Measurements from ENCODE around the gene CNR1.

Gene CNR1

GRCh38 chr6:88164061-88164460 lies 2.1 kb downstream of the CNR1 start:
- Mint-ChIP-seq H3K27ac (no peak overlapping the region), H3K27me3 (peaks cover 44% of the 10 kb centered on the region), H3K4me1 (peaks cover 12% of the 10 kb centered on the region), H3K4me3 (no peak overlapping the region), H3K36me3 (no peaks in the 10 kb centered on the region), H3K9me3 (no peaks in the 10 kb centered on the region)

DNA sequence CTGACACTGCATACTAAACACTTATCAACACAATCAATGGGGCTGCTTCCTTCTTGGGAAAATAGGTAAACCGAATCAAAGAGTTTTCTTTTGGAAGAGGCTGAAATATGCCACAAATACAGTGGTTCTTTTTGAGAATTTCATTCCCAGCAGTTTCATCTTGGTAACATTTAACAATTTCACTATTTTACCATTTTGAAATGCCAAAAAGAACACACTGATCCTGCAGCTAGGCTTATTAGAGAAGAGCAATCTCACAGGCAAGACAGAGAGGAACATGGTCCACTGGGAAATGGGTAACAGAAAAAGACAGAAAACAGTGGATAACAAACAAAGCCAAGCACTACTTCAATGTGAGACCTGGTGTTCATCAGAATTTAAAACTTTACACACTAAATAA lies 2.5 kb downstream of the CNR1 start:
- Mint-ChIP-seq H3K27ac (no peak overlapping the region), H3K4me3 (no peak overlapping the region), H3K4me1 (peaks cover 12% of the 10 kb centered on the region), H3K9me3 (no peaks in the 10 kb centered on the region), H3K36me3 (no peaks in the 10 kb centered on the region), H3K27me3 (peaks cover 39% of the 10 kb centered on the region)

DNA sequence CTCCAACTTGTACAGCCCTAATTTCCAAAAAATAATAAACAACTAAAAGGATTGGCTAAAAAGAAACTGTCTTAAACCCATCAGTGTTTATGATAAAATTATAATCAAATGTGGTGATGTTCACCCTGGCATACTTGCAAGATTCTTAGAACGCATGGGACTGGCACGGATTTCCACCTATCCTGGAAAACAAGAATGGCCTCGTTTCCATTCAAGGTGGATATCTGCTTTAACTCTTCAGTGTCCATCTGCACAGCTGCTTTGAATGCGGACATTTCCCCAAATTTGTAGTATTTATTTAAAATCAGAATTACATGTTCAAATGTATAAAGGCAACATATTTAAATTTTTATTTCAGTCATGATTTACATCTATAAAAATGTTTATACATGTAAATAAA lies 4.2 kb downstream of the CNR1 start:
- Mint-ChIP-seq H3K4me1 (peaks cover 6% of the 10 kb centered on the region), H3K4me3 (no peak overlapping the region), H3K27ac (no peak overlapping the region), H3K9me3 (no peaks in the 10 kb centered on the region), H3K27me3 (peaks cover 25% of the 10 kb centered on the region), H3K36me3 (no peaks in the 10 kb centered on the region)

DNA sequence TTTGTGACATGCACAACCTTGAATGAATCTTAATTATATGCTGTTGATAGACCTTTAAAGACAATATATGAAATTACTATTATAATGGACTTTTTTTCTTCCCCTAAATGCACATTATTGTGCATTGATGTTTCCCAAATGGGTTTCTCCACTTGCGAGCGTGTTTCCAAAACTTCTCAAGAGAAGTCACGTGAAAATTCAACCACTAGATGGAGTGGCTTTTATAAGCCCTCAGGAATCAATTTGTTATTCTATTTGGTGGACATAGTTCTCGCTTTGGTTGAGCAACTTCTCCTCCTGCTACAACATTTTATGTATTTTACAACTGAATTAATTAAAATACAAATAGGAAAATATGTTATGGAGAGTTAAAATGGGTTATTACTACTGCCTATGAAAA lies 9.0 kb downstream of the CNR1 start:
- Mint-ChIP-seq H3K9me3 (no peaks in the 10 kb centered on the region), H3K27me3 (peaks cover 8% of the 10 kb centered on the region), H3K36me3 (no peaks in the 10 kb centered on the region), H3K4me3 (no peak overlapping the region), H3K27ac (no peak overlapping the region), H3K4me1 (no peaks in the 10 kb centered on the region)

DNA sequence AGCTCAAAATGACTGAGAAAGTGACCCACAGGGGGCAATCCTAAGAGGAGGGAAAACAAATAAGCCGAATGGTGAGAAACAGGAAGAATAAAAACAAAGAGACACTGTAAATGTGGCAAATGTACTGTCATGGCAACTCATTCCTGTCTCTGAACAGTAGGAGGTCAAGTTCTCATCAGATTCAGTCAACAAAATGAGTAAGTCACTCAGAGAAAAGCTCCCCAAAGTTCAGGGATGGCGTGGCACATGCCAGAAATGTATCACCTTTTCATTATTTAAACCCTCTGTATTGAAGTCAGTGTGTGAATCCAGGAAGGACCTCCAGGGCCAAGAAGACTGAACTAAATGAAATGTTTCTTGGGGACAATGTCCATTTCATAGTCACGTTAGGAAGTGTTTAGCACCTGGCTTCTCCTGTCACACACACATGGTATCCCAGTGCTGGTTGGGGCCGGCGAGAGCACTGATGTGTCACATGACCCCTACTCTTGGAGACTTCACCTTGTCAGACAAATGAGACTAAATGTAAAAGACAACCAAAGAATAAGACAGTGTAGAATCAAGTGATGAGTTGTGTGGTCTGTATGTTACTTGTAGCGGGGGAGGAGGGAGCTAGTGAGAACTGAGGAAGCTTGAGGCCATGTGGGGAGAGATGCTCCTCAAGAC lies 20.7 kb downstream of the CNR1 start:
- Mint-ChIP-seq H3K9me3 (no peaks in the 10 kb centered on the region), H3K36me3 (no peaks in the 10 kb centered on the region), H3K4me3 (no peak overlapping the region), H3K4me1 (no peaks in the 10 kb centered on the region), H3K27ac (no peak overlapping the region), H3K27me3 (no peaks in the 10 kb centered on the region)

GRCh38 chr6:88144637-88145297 lies 21.4 kb downstream of the CNR1 start:
- Mint-ChIP-seq H3K9me3 (no peaks in the 10 kb centered on the region), H3K36me3 (no peaks in the 10 kb centered on the region), H3K27ac (no peak overlapping the region), H3K4me1 (no peaks in the 10 kb centered on the region), H3K27me3 (no peaks in the 10 kb centered on the region), H3K4me3 (no peak overlapping the region)

DNA sequence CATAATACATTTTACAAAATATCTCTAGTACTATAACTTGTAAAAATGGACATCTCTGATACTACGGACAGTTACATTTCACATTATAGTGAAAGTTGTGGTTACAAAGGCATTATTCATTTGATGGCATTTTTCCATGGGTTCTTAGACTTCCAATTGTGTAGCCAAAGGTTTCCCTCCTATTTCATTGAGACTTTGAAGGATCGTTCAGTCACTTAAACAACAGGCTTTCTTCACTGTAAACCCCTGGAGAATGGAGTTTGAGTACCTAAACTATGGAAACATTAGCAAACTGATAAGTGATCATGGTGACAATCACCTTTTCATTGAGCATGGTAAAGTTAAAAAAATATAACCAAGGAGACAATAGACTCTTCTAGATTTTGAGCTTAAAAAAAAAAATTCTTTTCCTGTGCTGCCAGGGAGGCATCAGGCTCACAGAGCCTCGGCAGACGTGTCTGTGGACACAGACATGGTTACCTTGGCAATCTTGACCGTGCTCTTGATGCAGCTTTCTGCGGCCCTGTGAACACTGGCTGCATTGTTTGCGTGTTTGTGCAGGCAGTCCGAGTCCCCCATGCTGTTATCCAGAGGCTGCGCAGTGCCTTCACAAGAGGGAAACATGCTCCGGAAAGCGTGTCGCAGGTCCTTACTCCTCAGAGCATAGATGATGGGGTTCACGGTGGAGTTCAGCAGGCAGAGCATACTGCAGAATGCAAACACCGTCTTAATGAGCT lies 22.6 kb downstream of the CNR1 start:
- Mint-ChIP-seq H3K9me3 (no peaks in the 10 kb centered on the region), H3K36me3 (no peaks in the 10 kb centered on the region)

DNA sequence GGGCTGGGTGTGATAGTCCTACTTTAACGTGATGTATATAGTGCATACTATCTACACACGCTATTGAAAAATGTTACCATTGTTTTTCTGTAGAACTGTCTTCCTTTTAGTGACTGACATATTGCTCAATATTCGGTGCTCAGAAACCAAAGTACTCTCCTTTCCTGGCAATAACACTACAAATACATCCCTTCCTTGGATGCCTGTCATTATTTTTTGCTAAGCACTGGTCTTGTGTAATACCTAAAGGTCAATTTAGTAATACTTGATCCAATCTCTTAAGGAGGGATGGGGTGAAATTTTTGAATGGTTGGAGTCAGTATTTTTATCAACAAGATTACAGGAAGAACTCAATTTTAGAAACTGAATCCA lies 23.9 kb downstream of the CNR1 start:
- Mint-ChIP-seq H3K27ac (no peak overlapping the region), H3K4me3 (no peak overlapping the region), H3K9me3 (no peaks in the 10 kb centered on the region), H3K27me3 (no peaks in the 10 kb centered on the region), H3K4me1 (no peaks in the 10 kb centered on the region), H3K36me3 (no peaks in the 10 kb centered on the region)

More for the DNA sequence above, 22.6 kb downstream of the CNR1 start:
- H3K4me1 Mint-ChIP-seq: no peaks in the 10 kb centered on the region
- no peaks in the 10 kb centered on the region for H3K27me3 Mint-ChIP-seq
- H3K4me3 Mint-ChIP-seq: no peak overlapping the region
- H3K27ac Mint-ChIP-seq: no peak overlapping the region

DNA sequence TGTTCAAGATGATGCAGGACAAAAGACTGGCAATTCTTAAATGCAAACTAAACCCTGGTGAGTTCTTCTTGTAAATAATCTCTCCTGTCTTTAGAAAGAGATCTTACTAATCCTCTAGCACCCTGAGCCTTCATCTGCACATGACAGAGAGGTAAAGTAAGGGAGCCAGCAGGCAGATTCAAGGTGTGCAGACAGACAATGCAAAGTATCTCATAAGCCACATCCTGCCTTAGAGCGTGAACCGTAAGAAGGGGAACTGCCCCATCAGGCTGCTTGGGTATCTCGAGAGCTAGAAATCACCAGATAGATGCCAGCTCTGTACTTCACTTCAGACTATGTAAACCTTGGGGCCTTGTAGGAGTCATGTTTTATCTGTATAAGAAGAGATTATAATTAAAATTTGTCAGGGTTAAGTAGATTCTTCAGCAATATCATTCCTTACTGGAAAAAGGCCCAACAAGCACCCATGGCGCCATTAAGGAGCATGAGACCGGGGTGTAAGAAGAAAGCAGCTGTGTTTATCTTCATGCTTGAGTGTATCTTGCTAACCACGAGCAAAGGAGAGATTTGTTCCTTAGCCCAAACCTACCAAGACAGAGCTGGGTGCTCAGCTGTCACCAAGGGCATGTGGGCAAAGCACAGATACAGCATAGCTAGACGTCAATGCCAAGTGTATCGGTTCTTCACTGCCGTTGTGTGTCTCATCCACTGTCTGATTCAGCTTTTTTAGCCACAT lies 24.4 kb downstream of the CNR1 start:
- no peaks in the 10 kb centered on the region for H3K27me3 Mint-ChIP-seq
- no peak overlapping the region for H3K27ac Mint-ChIP-seq
- H3K4me1 Mint-ChIP-seq: no peaks in the 10 kb centered on the region
- no peak overlapping the region for H3K4me3 Mint-ChIP-seq
- H3K9me3 Mint-ChIP-seq: no peaks in the 10 kb centered on the region
- no peaks in the 10 kb centered on the region for H3K36me3 Mint-ChIP-seq

- Mint-ChIP-seq H3K27ac (no peak overlapping the region), H3K36me3 (no peaks in the 10 kb centered on the region), H3K27me3 (peaks cover 6% of the 10 kb centered on the region), H3K4me3 (no peak overlapping the region), H3K9me3 (no peaks in the 10 kb centered on the region), H3K4me1 (no peaks in the 10 kb centered on the region)
These were observed 28.2 kb downstream of the CNR1 start for GRCh38 chr6:88137915-88138314.

DNA sequence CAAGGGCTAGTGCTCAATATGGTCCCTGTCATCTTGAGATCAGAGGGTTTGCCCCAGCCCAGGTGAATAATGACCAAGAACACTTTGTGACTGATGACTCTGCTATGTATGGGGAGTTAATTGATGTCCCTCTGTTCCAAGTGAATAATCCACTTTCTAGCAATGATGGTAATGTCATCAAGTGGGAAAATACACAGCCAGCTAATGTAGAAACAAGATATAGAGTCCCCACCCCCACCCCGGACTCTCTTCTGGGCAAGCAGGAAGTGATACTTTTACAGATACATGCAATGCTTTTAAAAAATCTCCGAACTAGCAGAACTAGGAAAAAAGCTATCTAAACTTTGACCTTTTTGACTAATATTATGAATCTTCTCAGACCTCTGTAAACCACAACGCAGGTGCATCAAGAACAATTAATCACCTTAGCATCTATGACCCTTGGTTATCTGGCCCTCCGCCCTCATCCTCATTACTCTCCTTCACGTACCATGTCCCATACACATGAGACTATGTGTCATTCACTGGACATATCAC lies 30.5 kb downstream of the CNR1 start:
- Mint-ChIP-seq H3K4me3 (no peak overlapping the region), H3K36me3 (no peaks in the 10 kb centered on the region), H3K9me3 (no peaks in the 10 kb centered on the region), H3K4me1 (no peaks in the 10 kb centered on the region), H3K27ac (no peak overlapping the region), H3K27me3 (peaks cover 6% of the 10 kb centered on the region)

GRCh38 chr6:88134575-88134974 lies 31.6 kb downstream of the CNR1 start:
- Mint-ChIP-seq H3K36me3 (no peaks in the 10 kb centered on the region), H3K27me3 (peaks cover 6% of the 10 kb centered on the region), H3K9me3 (no peaks in the 10 kb centered on the region), H3K4me1 (no peaks in the 10 kb centered on the region), H3K4me3 (no peak overlapping the region), H3K27ac (no peak overlapping the region)

DNA sequence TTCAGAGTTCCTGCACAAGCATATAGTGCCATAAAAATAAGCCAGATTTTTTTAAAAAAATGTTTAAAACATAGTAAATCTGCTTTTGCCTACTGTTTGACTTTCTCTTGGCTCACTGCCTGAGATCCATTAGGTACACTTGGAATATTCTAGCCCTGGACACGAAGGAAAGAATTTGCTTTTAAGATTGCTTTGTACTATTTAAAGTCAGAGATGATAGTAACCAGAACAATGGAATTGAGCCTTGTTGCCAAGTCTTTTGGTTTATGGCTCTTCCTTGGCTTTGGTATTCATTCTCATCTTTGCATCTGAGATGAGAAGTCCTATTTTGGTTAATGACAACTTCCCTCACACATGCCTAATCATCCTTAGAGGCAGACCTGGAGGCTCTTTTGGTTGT lies 32.4 kb downstream of the CNR1 start:
- Mint-ChIP-seq H3K36me3 (no peaks in the 10 kb centered on the region), H3K4me3 (no peak overlapping the region), H3K9me3 (no peaks in the 10 kb centered on the region), H3K27ac (no peak overlapping the region), H3K27me3 (peaks cover 6% of the 10 kb centered on the region), H3K4me1 (no peaks in the 10 kb centered on the region)

DNA sequence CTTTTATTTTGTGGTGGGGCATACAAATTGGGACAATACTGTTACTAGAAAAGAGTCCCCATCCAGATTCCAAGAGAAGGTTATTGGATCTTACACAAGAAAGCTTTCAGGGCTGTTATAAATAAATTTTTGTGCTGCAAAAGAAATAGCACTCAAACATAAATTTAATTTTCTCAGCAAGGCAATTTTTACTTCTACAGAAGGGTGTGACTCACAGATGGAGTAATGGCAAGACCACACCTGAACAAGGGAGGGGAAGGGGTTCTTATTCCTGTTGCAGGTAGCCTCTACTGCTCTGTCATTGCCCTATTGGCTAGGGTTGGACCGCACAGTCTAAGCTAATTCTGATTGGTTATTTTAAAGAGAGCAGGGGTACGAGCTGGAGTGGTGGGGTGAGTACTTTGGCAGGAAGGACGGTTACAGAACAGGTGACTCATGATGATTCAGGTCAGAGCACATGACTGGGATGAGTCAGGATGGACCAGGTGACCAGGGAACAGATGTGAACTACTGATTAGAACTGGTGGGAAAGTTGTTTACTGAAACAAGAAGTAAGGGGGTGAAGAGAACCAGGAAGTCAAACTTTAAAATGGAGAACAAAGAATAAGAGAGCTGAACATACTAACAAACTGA lies 41.1 kb downstream of the CNR1 start:
- Mint-ChIP-seq H3K27ac (no peak overlapping the region), H3K4me3 (no peak overlapping the region), H3K36me3 (no peaks in the 10 kb centered on the region), H3K4me1 (no peaks in the 10 kb centered on the region), H3K27me3 (peaks cover 3% of the 10 kb centered on the region), H3K9me3 (peaks cover 5% of the 10 kb centered on the region)

- H3K9me3 Mint-ChIP-seq: peaks cover 5% of the 10 kb centered on the region
- H3K27ac Mint-ChIP-seq: no peak overlapping the region
- no peak overlapping the region for H3K4me3 Mint-ChIP-seq
- H3K4me1 Mint-ChIP-seq: no peaks in the 10 kb centered on the region
- H3K36me3 Mint-ChIP-seq: no peaks in the 10 kb centered on the region
- H3K27me3 Mint-ChIP-seq: peaks cover 12% of the 10 kb centered on the region
These were observed 45.5 kb downstream of the CNR1 start for GRCh38 chr6:88120635-88121034.

Measured in activated naive CD4-positive, alpha-beta T cell treated with anti-CD3 and anti-CD28 coated beads, Interleukin-2, amount 50 U/mL, for 24 hours (primary cell).